Measurements from ENCODE around the gene ZNF26.
A peak's percentile ranks its signal among the peaks of the same experiment; 100 is the strongest.
"Not testable (repeated sequence)": the region's sequence is repeated elsewhere in the genome, so short reads cannot be mapped to it uniquely, and the experiment has no call there.

The ZNF26 gene, protein sequence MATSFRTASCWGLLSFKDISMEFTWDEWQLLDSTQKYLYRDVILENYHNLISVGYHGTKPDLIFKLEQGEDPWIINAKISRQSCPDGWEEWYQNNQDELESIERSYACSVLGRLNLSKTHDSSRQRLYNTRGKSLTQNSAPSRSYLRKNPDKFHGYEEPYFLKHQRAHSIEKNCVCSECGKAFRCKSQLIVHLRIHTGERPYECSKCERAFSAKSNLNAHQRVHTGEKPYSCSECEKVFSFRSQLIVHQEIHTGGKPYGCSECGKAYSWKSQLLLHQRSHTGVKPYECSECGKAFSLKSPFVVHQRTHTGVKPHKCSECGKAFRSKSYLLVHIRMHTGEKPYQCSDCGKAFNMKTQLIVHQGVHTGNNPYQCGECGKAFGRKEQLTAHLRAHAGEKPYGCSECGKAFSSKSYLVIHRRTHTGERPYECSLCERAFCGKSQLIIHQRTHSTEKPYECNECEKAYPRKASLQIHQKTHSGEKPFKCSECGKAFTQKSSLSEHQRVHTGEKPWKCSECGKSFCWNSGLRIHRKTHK

GRCh38 chr12:132986001-132986884 is at the start of gene ZNF26:
ZNF26 (plus strand) TSS chr12:132986367; CDS start chr12:132986841, 474 bp downstream.
- DNase-seq: peak; percentile 97 to 98

DNA sequence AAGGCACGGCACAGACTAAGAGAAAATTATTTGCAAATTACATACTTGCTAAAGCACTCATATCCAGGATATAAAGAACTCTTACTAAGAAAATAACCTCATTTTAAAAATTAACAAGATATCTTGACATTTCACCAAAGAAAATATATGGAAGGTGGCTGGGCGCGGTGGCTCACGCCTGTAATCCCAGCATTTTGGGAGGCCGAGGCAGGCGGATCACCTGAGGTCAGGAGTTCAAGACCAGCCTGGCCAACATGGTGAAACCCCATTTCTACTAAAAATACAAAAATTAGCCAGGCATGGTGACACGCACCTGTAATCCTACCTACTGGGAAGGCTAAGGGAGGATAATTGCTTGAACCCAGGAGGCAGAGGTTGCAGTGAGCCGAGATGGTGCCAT is 49.2 kb upstream of the ZNF26 start:
- not testable (repeated sequence) for DNase-seq

DNA sequence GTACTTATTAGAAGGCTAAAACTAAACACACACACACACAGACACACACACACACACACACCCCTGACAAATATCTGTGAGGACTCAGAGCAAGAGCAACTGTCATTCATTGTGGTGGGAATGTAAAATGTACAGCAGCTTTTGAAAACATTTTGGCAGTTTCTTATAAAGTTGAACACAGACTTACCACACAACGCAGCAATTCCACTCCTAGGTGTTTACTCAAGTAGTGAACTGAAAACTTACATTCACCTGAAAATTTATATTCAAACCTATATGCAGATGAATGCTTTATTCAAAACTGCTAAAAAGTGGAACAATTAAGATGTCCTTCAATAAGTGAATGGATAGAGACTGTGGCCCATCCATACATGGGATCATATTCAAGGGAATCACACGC is 48.7 kb upstream of the ZNF26 start:
- no peak for DNase-seq

GRCh38 chr12:132938807-132939206 is 47.4 kb upstream of the ZNF26 start:
- not testable (repeated sequence) for DNase-seq

- no peak for DNase-seq
These were observed 46.0 kb upstream of the ZNF26 start for GRCh38 chr12:132940071-132940719.

GRCh38 chr12:132941336-132941954 is 44.7 kb upstream of the ZNF26 start:
- DNase-seq: no peak

DNA sequence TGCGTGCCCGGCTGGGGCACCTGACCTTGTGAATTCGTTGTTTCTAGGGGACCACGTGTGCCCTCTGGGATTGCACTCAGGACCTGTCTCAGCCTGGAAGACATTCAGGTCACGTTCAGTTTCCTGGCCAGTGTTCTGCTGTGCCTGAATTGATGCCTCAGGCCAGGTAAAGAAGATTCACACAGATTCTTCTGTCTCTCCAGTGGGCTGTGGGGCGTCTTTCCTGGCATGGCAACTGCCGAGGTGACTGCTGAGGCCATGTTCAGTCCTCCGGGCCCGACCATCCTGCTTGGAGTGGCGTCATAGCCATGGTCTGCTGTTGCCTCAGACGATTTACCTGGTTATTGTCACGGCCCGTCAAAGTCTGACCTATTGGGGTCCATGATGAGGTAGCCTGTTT is 43.6 kb upstream of the ZNF26 start:
- DNase-seq: no peak

- no peak for DNase-seq
These were observed 40.4 kb upstream of the ZNF26 start for GRCh38 chr12:132945806-132946205.

DNA sequence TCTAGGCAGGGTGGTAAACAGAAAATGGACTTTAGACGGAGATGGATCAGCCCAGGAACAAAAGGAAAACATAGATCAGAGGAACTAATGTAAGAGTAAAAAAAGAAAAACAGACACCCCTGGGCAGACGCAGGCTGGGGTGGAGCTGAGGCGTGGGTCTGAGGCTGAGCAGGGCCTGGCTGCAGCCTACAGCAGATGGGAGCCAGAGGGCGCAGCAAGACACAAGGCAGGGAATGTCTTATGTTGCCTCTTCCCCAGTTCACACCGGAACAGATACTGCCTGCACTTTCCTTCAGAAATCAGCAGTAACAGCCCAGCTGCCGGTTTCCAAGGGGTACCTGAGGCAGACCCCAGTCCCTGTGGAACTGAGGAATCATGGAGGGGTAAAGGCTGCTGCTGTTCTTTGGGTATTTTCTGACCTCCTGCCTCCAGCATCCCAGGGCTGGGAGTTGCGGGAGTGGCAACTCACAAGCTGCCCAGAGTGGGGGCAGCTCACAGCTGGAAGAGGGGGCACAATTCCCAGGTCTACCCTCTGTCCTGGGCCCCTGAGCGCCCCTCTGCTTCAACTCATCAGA is 39.8 kb upstream of the ZNF26 start:
- DNase-seq: no peak

DNA sequence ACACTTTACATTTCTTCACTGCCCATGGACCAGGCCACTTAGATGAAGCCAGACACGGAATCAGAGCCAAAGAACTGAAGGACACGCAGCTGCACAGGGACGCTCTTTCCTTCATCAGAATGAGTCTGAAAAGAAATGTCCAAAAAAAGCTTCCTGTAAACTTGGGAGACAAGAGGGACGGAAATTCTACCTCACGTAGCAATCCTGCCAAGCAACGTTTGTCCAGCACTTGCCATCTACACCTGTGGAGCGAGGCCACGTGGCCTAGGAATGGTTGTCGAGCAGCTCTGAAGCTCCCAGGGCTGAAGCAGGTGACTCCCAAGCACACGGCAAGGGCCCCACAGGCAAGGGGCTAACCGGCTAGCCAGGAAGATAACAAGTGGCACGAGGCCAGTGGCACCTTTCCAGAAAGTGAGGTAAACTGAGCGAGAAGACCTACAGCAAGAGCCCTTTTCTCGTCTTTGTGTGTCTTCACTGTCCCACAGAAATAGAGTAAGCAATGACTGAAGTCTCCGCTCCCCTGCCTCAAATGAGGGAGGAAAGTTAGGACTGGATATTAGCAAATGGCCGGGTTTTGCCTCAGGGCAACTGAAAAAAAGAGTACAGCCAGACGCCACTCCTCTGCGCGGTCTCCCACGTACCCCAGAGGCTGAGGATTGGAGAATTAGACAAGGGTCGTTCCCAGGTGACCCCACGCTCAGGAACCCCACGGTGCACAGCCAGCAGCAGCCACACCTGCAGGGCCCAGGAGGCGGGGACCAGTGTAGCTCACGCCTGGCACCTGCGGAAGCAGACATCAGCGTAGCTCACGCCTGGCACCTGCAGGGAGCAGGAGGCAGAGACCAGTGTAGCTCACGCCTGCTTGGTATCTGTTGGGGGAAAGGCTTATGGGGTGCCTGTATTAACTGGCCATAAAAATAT is 37.8 kb upstream of the ZNF26 start:
- no peak for DNase-seq

DNA sequence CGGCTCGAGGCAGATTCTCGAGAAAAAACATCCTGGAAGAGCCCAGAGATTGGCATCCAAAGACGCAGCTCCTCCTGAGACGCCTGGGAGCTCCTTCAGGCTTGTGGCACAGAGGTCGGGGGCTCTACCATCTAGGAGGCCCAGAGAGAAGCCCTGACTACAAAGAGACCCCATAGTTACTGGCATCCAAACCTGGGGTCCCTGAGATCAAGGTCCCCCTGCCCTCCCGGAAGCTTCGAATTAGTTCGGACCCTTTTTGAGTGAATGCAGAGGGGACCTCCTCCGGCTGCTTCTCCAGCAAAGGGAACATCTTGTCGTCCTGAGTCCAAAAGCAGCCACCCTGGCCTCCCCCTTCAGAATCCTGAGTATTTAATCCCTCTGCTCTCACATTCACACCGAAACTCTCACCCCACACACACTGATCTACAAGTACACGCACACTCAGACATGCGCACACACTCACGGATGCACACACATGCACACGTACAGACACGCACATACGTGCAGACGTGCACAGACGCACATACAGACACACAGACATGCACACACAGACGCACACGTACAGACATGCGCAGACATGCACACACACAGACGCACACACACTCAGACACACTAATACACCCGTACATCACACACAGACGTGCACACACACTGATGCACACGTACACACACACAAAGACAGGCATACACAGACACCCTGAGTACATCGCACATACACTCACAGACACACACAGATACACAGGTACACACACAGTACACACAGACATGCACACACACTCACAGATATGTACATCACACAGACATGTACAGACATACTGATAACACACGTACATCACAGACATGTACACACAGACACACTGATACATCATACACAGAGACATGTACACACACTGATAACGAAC is 36.0 kb upstream of the ZNF26 start:
- DNase-seq: no peak

- DNase-seq: no peak
These were observed 35.2 kb upstream of the ZNF26 start for GRCh38 chr12:132950844-132951535.

DNA sequence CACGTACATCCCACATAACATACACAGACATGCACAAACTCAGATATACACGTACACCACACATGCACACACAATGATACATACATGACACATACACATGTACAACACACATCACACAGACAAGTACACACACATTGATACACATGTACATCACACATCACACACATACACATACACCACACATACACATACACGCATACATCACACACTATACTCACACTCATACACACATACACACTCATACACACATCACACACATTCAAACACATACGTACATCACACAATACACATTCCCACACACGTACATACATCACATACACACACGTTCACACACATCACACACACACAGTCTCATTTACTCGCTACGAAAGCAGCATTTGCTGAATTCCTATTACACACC is 34.5 kb upstream of the ZNF26 start:
- no peak for DNase-seq

- no peak for DNase-seq
These were observed 33.6 kb upstream of the ZNF26 start for GRCh38 chr12:132952371-132953162.

DNA sequence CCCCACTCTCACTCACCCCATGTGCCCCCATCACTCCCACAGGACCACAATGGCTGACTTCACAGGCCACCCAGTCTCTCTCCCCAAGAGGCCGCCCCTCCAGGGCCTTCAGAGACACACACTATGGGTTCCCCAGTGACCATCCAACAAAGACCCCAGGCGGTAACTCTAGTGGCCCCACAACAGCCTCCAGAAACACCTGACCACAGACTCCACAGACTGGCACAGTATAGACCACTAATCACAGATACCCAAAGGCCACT is 33.1 kb upstream of the ZNF26 start:
- DNase-seq: no peak

DNA sequence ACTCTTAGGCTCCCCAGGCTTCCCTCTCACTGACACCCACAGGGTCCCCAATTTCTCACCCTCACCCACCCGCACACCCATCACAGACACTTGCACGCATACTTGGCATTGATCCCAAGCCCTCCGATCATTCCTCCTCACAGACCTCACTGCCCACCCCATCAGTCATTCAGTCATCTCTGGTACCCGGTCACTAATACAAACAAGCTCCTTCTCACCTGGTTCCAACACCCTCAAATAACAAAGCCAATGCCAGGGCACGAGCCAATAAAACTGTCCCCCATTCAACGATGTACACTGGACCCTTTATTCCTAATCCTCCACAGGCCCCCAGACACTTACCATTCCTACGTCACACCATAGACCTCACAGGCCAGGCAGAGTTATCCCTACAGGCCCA is 32.4 kb upstream of the ZNF26 start:
- no peak for DNase-seq

DNA sequence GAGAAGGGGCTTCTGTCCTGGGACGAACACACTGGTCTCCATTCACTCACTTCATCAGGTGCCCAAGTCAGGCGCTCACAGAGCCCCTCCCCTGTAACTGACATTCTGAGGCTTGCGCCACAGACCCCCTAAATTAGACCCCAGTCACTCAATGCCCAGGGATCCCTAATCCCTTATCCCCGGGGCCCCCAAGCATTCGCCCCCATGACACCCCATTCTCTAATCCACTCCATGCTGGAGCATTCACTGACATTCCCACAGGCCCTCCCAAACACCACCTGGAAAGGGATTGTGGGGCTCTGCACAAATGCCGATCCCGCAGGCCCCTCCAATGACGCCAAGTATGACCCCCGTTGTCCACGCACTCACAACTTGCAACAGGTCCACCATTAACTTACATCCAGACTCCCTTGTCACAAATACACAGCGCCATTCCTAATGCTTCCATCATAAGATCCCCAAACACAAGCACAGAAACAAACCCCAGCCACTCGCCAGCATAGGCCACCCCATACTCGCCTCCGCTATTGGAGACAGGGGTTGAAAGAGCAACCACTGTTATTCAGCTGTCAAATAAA is 31.6 kb upstream of the ZNF26 start:
- no peak for DNase-seq

All from NCI-H2081 (cell line).